GM10248 (cell line): Measurements from ENCODE around the gene SLC15A5.

Experiments
- CTCF ChIA-PET: fragments of 300-600 bp; sonication (Branson Sonifier 250); formaldehyde crosslinking; extraction: SDS; loops from one replicate; lab custom pipeline; 2021; ENCODE audit warnings: antibody characterized with exemption; lab: Yijun Ruan, JAX
- POLR2A ChIA-PET: fragments of 350-650 bp; sonication (Branson Sonifier 250); formaldehyde crosslinking; extraction: SDS; loops from one replicate; lab custom pipeline; 2020; ENCODE audit warnings: antibody characterized with exemption; lab: Yijun Ruan, JAX
- DNase-seq: peaks from one replicate; pipeline ENCODE4 v3.0.0; 2012; ENCODE audit errors: extremely low spot score
- CTCF ChIP-seq: IDR thresholded peaks from 2 replicates; pipeline ENCODE4 v1.5.1; 2012; ENCODE audit warnings: mild to moderate bottlenecking, low read depth; ENCODE audit errors: extremely low read depth, missing control alignments, control extremely low read depth

SLC15A5 gene

GRCh38 chr12:16297521-16297920 is 20.0 kb upstream of the SLC15A5 start:
- DNase-seq, result no peak
- CTCF ChIA-PET, result interaction anchor here (1.3 to 1.5 kb wide), 2 partner anchors 11 to 29 kb away, joined by 3 to 4 read pairs; no protein-coding TSS in a partner anchor
- TF ChIP-seq CTCF, result no peak
- POLR2A ChIA-PET, result no interaction called here

GRCh38 chr12:16294376-16294956 is 17.0 kb upstream of the SLC15A5 start:
- POLR2A ChIA-PET, result no interaction called here
- TF ChIP-seq CTCF, result no peak
- CTCF ChIA-PET, result no interaction called here
- DNase-seq, result no peak

- TF ChIP-seq CTCF, result no peak
- CTCF ChIA-PET, result interaction anchor here (1.1 kb wide), 1 partner anchor 15 kb away, joined by 3 read pairs; no protein-coding TSS in a partner anchor
- no peak for DNase-seq
- POLR2A ChIA-PET, result no interaction called here
Observed at GRCh38 chr12:16291032-16291431, 13.5 kb upstream of the SLC15A5 start.

GRCh38 chr12:16285586-16285985 is 8.1 kb upstream of the SLC15A5 start:
- no peak for TF ChIP-seq CTCF
- DNase-seq, result no peak
- ChIA-PET POLR2A (no interaction called here), CTCF (interaction anchor here (1.5 kb wide), 1 partner anchor 11 kb away, joined by 3 read pairs; no protein-coding TSS in a partner anchor)

- ChIA-PET CTCF (no interaction called here), POLR2A (no interaction called here)
- TF ChIP-seq CTCF, result no peak
- no peak for DNase-seq
Observed at GRCh38 chr12:16282978-16283377, 5.5 kb upstream of the SLC15A5 start.

GRCh38 chr12:16282081-16282480 is 4.6 kb upstream of the SLC15A5 start:
- ChIA-PET POLR2A (no interaction called here), CTCF (no interaction called here)
- TF ChIP-seq CTCF, result no peak
- no peak for DNase-seq
